H7 (cell line): ENCODE data around the gene NAGA. TPM values are rescaled to one million over a fixed set of nuclear protein-coding genes. Genes with fewer than 3 reads are reported as not detected.
"Not testable (repeated sequence)": the region's sequence is repeated elsewhere in the genome, so short reads cannot be mapped to it uniquely, and the experiment has no call there.

ENCODE experiments used
- DNase-seq: peaks from one replicate; pipeline ENCODE4 v3.0.0; 2012
- H3K27me3 ChIP-seq: 2 replicates; pipeline ENCODE4 v1.6.0; 2011; ENCODE audit warnings: mild to moderate bottlenecking, low read length; ENCODE audit not compliant: control insufficient read depth, insufficient read depth
- H3K36me3 ChIP-seq: replicated peaks from 2 replicates; pipeline ENCODE4 v1.5.1; 2011; ENCODE audit warnings: low read length; ENCODE audit not compliant: control insufficient read depth, insufficient read depth
- H3K4me3 ChIP-seq: 2 replicates; pipeline ENCODE4 v1.5.1; 2011; ENCODE audit warnings: low read depth, mild to moderate bottlenecking, control low read depth, low read length, moderate library complexity; ENCODE audit not compliant: insufficient read depth
- total RNA-seq: library from RNA; depleted of rRNA; stranded (reverse); fragments of >200 nt; shearing (Covaris generic); gene quantifications from 2 replicates; pipeline ENCODE4 v1.2.3, GENCODE V29; 2014; rRNA removed

The NAGA gene
- total RNA-seq, result 30.9 and 44.5 TPM in 2 replicates

GRCh38 chr22:42070517-42071422, at the start of gene NAGA:
NAGA (minus strand) TSS chr22:42070812; CDS start chr22:42070297, 515 bp downstream.
- peaks cover 12% of the 10 kb centered on the region for H3K27me3 ChIP-seq
- DNase-seq, result peak; percentile 99
- peak within 1 kb of the TSS; percentile 65 for H3K4me3 ChIP-seq
- H3K36me3 ChIP-seq, result peaks cover 4% of the 10 kb centered on the region

GRCh38 chr22:42116848-42117424, 46.3 kb upstream of the NAGA start:
- peak; percentile 41 for DNase-seq
- no peak overlapping the region for H3K4me3 ChIP-seq

GRCh38 chr22:42115420-42115830, 44.8 kb upstream of the NAGA start:
- DNase-seq, H3K27me3 ChIP-seq, H3K4me3 ChIP-seq, H3K36me3 ChIP-seq: not testable (repeated sequence)

More at GRCh38 chr22:42116848-42117424, 46.3 kb upstream of the NAGA start:
- no peaks in the 10 kb centered on the region for H3K36me3 ChIP-seq
- no peaks in the 10 kb centered on the region; the same call in 1 of the 2 replicates for H3K27me3 ChIP-seq

GRCh38 chr22:42114721-42115120, 44.1 kb upstream of the NAGA start:
- DNase-seq, result peak; percentile 72
- no peaks in the 10 kb centered on the region; the same call in 1 of the 2 replicates for H3K27me3 ChIP-seq
- no peaks in the 10 kb centered on the region for H3K36me3 ChIP-seq
- H3K4me3 ChIP-seq, result no peak overlapping the region

- not testable (repeated sequence) for H3K4me3 ChIP-seq, H3K27me3 ChIP-seq, H3K36me3 ChIP-seq
- DNase-seq, result peak; percentile 60
These were observed 42.2 kb upstream of the NAGA start for GRCh38 chr22:42112793-42113192.

GRCh38 chr22:42111798-42112197, 41.2 kb upstream of the NAGA start:
- peak; percentile 65 for DNase-seq
- no peaks in the 10 kb centered on the region; the same call in 1 of the 2 replicates for H3K27me3 ChIP-seq
- H3K4me3 ChIP-seq, result no peak overlapping the region
- no peaks in the 10 kb centered on the region for H3K36me3 ChIP-seq

- H3K4me3 ChIP-seq, result no peak overlapping the region
These were observed 38.2 kb upstream of the NAGA start for GRCh38 chr22:42108848-42109247.

GRCh38 chr22:42104332-42104860, 33.8 kb upstream of the NAGA start:
- not testable (repeated sequence) for H3K27me3 ChIP-seq, DNase-seq, H3K4me3 ChIP-seq, H3K36me3 ChIP-seq

More at GRCh38 chr22:42108848-42109247, 38.2 kb upstream of the NAGA start:
- peak; percentile 39 for DNase-seq
- H3K36me3 ChIP-seq, result no peaks in the 10 kb centered on the region
- H3K27me3 ChIP-seq, result no peaks in the 10 kb centered on the region; the same call in 1 of the 2 replicates

GRCh38 chr22:42101199-42101598, 30.6 kb upstream of the NAGA start:
- DNase-seq, result no peak
- no peaks in the 10 kb centered on the region for H3K36me3 ChIP-seq

GRCh38 chr22:42091455-42091782, 20.8 kb upstream of the NAGA start:
- no peaks in the 10 kb centered on the region for H3K27me3 ChIP-seq
- peak overlapping the region; percentile 52 for H3K4me3 ChIP-seq
- peaks cover 6% of the 10 kb centered on the region for H3K36me3 ChIP-seq
- no peak for DNase-seq

More at GRCh38 chr22:42101199-42101598, 30.6 kb upstream of the NAGA start:
- Histone ChIP-seq H3K4me3 (no peak overlapping the region), H3K27me3 (no peaks in the 10 kb centered on the region)

- peaks cover 10% of the 10 kb centered on the region for H3K36me3 ChIP-seq
- no peaks in the 10 kb centered on the region for H3K27me3 ChIP-seq
- DNase-seq, result peak; percentile 99
- H3K4me3 ChIP-seq, result peak within 1 kb of the TSS; percentile 94
These were observed 20.2 kb upstream of the NAGA start, which contains the start of gene NDUFA6 for GRCh38 chr22:42090596-42091454. NDUFA6 (minus strand) TSS chr22:42090772; CDS start chr22:42090744, 28 bp downstream.

GRCh38 chr22:42086051-42086450, 15.4 kb upstream of the NAGA start:
- Histone ChIP-seq H3K27me3 (no peaks in the 10 kb centered on the region), H3K4me3 (no peak overlapping the region), H3K36me3 (peaks cover 16% of the 10 kb centered on the region)
- no peak for DNase-seq

GRCh38 chr22:42084874-42085273, 14.3 kb upstream of the NAGA start:
- DNase-seq, result no peak
- Histone ChIP-seq H3K27me3 (no peaks in the 10 kb centered on the region), H3K4me3 (no peak overlapping the region), H3K36me3 (peaks cover 16% of the 10 kb centered on the region)

GRCh38 chr22:42083119-42083518, 12.5 kb upstream of the NAGA start:
- DNase-seq, result no peak
- H3K4me3 ChIP-seq, result no peak overlapping the region
- peaks cover 13% of the 10 kb centered on the region for H3K36me3 ChIP-seq
- H3K27me3 ChIP-seq, result no peaks in the 10 kb centered on the region
